ENCODE results near the gene MS4A13.

DNA sequence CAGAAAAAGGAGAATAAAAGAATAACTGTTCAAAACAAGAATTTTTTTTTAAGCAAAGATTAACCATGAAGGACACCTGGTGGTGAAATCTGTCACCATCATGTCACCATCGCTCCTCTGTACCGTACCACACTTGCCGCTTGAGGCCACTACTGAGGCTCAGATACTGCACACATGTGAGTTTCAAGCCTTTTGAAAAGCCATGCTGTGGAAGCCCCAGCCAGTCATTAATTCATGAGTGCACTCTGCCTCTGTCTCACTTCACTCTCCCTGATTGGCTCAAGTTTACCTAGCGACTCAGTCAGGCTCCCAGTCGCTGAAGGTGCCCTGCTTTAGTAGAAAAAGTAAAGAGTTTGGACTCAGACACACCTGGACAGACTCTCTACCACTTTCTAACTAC is 29.2 kb upstream of the MS4A13 start:
- TF ChIP-seq EZH2 (IDR thresholded peaks at IDR 0.05; ENCODE audit: insufficient read depth, poor library complexity, severe bottlenecking) (no peak), EZH2phosphoT487 (IDR thresholded peaks at IDR 0.05; ENCODE audit: insufficient read depth, low read depth) (no peak)

All from GM23248 (cell line).